ENCODE results near the gene ZNF32. TPM values are rescaled to one million over a fixed set of nuclear protein-coding genes. Genes with fewer than 3 reads are reported as not detected.

ZNF32 gene
- total and polyA plus RNA-seq, 2 of the 4 experiments (the other 2 are of a cell fraction) = 30.1 to 31.2 TPM

DNA sequence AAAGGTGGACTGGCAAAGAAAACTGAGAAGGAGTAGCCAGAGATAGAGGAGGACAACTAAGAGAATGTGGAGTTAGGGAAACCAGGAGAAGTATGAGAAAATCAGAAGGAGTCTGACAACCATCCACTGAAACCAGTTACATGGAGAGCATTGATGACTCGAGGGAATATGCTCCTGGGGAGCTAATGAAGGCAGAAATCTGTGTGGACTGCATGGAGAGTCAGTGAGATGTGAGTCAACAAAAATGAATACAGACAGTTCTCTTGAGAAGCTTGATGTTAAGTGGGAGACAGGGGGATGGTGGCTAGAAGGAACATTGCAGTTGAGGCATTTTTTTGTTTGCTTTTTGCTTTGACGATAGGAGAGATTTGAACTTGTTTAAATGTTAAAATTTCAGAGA, 34.3 kb upstream of the ZNF32 start:
- no peak overlapping the region for H3K27ac ChIP-seq (ENCODE audit: insufficient read depth, low read length)
- H2BK15ac ChIP-seq (ENCODE audit: low read depth, low read length) = no peak overlapping the region
- no peak overlapping the region for H4K8ac ChIP-seq (ENCODE audit: low read depth in 2 of 2, low read length in 2 of 2)
- TF ChIP-seq CTCF (conservative IDR thresholded peaks at IDR 0.05; ENCODE audit: low read depth, low read length) (no peak), SMC3 (IDR thresholded peaks at IDR 0.05; ENCODE audit: low read depth, low read length) (no peak), CHD1 (IDR thresholded peaks at IDR 0.05; ENCODE audit: low read depth, low read length) (no peak), MAZ (IDR thresholded peaks at IDR 0.05; ENCODE audit: borderline replicate concordance, low read depth, low read length) (no peak), CEBPB (IDR thresholded peaks at IDR 0.05; ENCODE audit: low read depth, low read length) (no peak), NFE2L2 (IDR thresholded peaks at IDR 0.05; ENCODE audit: low read depth, low read length) (no peak), MAFK (IDR thresholded peaks at IDR 0.05; ENCODE audit: low read depth, low read length) (no peak), USF2 (IDR thresholded peaks at IDR 0.05; ENCODE audit: low read depth, low read length) (no peak), MXI1 (IDR thresholded peaks at IDR 0.05; ENCODE audit: borderline replicate concordance, low read depth, low read length) (no peak), BHLHE40 (IDR thresholded peaks at IDR 0.05; ENCODE audit: low read depth, low read length) (no peak), POLR2A (IDR thresholded peaks at IDR 0.05; ENCODE audit: low read depth, low read length) (no peak), RCOR1 (IDR thresholded peaks at IDR 0.05; ENCODE audit: insufficient replicate concordance, low read length) (no peak), RFX5 (IDR thresholded peaks at IDR 0.05; ENCODE audit: low read depth, low read length) (no peak), RAD21 (IDR thresholded peaks at IDR 0.05; ENCODE audit: low read length) (no peak), FOS (IDR thresholded peaks at IDR 0.05; ENCODE audit: low read depth, low read length) (no peak)
- TF ChIP-seq, protein P1, sequence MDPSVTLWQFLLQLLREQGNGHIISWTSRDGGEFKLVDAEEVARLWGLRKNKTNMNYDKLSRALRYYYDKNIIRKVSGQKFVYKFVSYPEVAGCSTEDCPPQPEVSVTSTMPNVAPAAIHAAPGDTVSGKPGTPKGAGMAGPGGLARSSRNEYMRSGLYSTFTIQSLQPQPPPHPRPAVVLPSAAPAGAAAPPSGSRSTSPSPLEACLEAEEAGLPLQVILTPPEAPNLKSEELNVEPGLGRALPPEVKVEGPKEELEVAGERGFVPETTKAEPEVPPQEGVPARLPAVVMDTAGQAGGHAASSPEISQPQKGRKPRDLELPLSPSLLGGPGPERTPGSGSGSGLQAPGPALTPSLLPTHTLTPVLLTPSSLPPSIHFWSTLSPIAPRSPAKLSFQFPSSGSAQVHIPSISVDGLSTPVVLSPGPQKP (IDR thresholded peaks at IDR 0.05; ENCODE audit: borderline replicate concordance, low read depth, low read length) = no peak
- H3K79me1 ChIP-seq (ENCODE audit: low read depth in 1 of 2, low read length in 2 of 2) = no peaks in the 10 kb centered on the region
- in situ Hi-C loops (cut with MboI; ENCODE audit: low sequenced_read_pairs) = no loop called here
- H3K4ac ChIP-seq (ENCODE audit: low read depth, low read length) = no peak overlapping the region
- no peak overlapping the region for H3K9ac ChIP-seq (ENCODE audit: low read depth, low read length)
- no peak overlapping the region for H2BK20ac ChIP-seq (ENCODE audit: low read depth, low read length)
- no peaks in the 10 kb centered on the region for H3K27me3 ChIP-seq (ENCODE audit: control insufficient read depth, insufficient read depth, low read length)
- intact Hi-C loops (cut with micrococcal nuclease) = no loop called here
- H3K36me3 ChIP-seq (ENCODE audit: control insufficient read depth, insufficient read depth, low read length) = no peaks in the 10 kb centered on the region
- WGBS, 2 experiments (ENCODE audit: extremely low coverage in 2 of 2, insufficient read length in 1 of 2) = 100% methylated on average over 1 of the region's 2 CpGs; no CpG with 5 or more reads in 1 of the 2 experiments
- no peak overlapping the region for H2AFZ ChIP-seq (replicated peaks; ENCODE audit: low read length, poor library complexity)
- no peak overlapping the region for H4K91ac ChIP-seq (ENCODE audit: insufficient read depth, low read depth, low read length)
- H3K23ac ChIP-seq (ENCODE audit: low read depth, low read length) = no peak overlapping the region
- H3K18ac ChIP-seq (ENCODE audit: low read depth, low read length) = no peak overlapping the region
- H3K4me3 ChIP-seq (ENCODE audit: insufficient read depth, low read depth, low read length) = no peak overlapping the region
- ChIA-PET POLR2A (ENCODE audit: unreplicated experiment) (no interaction called here), CTCF (interaction anchor here (0.5 to 1.4 kb wide), 7 partner anchors 9 to 1188 kb away, joined by 3 to 4 read pairs (median 3); no protein-coding TSS in a partner anchor)
- no peaks in the 10 kb centered on the region for H3K9me3 ChIP-seq (ENCODE audit: control insufficient read depth, insufficient read depth, low read length)
- H3K4me1 ChIP-seq (ENCODE audit: control insufficient read depth, insufficient read depth, low read length) = no peaks in the 10 kb centered on the region
- H3K9me1 ChIP-seq (ENCODE audit: insufficient read depth, low read length) = no peaks in the 10 kb centered on the region
- no peak overlapping the region for H2BK5ac ChIP-seq (ENCODE audit: low read depth, low read length, poor library complexity, severe bottlenecking)
- H3K14ac ChIP-seq (replicated peaks; ENCODE audit: low read depth, low read length) = no peak overlapping the region
- H2AK9ac ChIP-seq (replicated peaks; ENCODE audit: low read depth, low read length, poor library complexity) = no peak overlapping the region
- ATAC-seq (ENCODE audit: low read depth) (peak; percentile 60; the same call in 1 of the 2 replicates), DNase-seq (peak; percentile 71)
- dilution Hi-C loops (cut with HindIII; ENCODE audit: low sequenced_read_pairs, unreplicated experiment) = no loop called here
- no TSS peak for BruUV-seq (replicated peaks)
- no peak overlapping the region for H2BK120ac ChIP-seq (ENCODE audit: low read depth, low read length)
- no peak overlapping the region for H3K4me2 ChIP-seq (ENCODE audit: low read depth, low read length)
- H4K5ac ChIP-seq (ENCODE audit: low read depth, low read length) = no peak overlapping the region
- H2AK5ac ChIP-seq (ENCODE audit: low read depth, low read length) = no peak overlapping the region
- H3K56ac ChIP-seq (ENCODE audit: extremely low read depth, insufficient read depth, low read length) = no peak overlapping the region
- H4K20me1 ChIP-seq (ENCODE audit: insufficient read depth, low read length) = no peaks in the 10 kb centered on the region
